Activated CD8-positive, alpha-beta memory T cell treated with anti-CD3 and anti-CD28 coated beads for 48 hours (primary cell): ENCODE measurements around the gene DMD.
"Not testable (repeated sequence)": the region's sequence is repeated elsewhere in the genome, so short reads cannot be mapped to it uniquely, and the experiment has no call there.

Experiments
- DNase-seq, 3 experiments: peaks; one replicate each; pipeline ENCODE4 v3.0.0-alpha.2; 2020; ENCODE audit warnings: low read depth in 2 of 3, low spot score in 2 of 3

DMD gene

GRCh38 chrX:31547416-31547815, 1663.9 kb downstream of the DMD start:
- no peak for DNase-seq

GRCh38 chrX:31546126-31546525, 1665.2 kb downstream of the DMD start:
- no peak for DNase-seq

GRCh38 chrX:31545726-31546125, 1665.6 kb downstream of the DMD start:
- no peak for DNase-seq

GRCh38 chrX:31545191-31545590, 1666.2 kb downstream of the DMD start:
- DNase-seq: no peak

- no peak for DNase-seq
Observed at GRCh38 chrX:31543634-31544033, 1667.7 kb downstream of the DMD start.

GRCh38 chrX:31542566-31542965, 1668.8 kb downstream of the DMD start:
- no peak for DNase-seq

GRCh38 chrX:31540313-31540712, 1671.0 kb downstream of the DMD start:
- no peak for DNase-seq

GRCh38 chrX:31527455-31528126, 1683.8 kb downstream of the DMD start:
- DNase-seq: no peak

GRCh38 chrX:31523884-31524536, 1687.3 kb downstream of the DMD start:
- no peak for DNase-seq

- no peak for DNase-seq
Observed at GRCh38 chrX:31522760-31523159, 1688.6 kb downstream of the DMD start.

- DNase-seq: no peak
Observed at GRCh38 chrX:31521941-31522340, 1689.4 kb downstream of the DMD start.

- no peak for DNase-seq
Observed at GRCh38 chrX:31516527-31516926, 1694.8 kb downstream of the DMD start.

GRCh38 chrX:31508338-31508737, 1703.0 kb downstream of the DMD start:
- no peak for DNase-seq

GRCh38 chrX:31506928-31507327, 1704.4 kb downstream of the DMD start:
- DNase-seq: no peak

- DNase-seq: no peak
Observed at GRCh38 chrX:31506360-31506759, 1705.0 kb downstream of the DMD start.

- no peak for DNase-seq
Observed at GRCh38 chrX:31500921-31501320, 1710.4 kb downstream of the DMD start.

GRCh38 chrX:31499109-31499508, 1712.2 kb downstream of the DMD start:
- DNase-seq: no peak

GRCh38 chrX:31497086-31497485, 1714.3 kb downstream of the DMD start:
- no peak for DNase-seq

GRCh38 chrX:31487951-31488350, 1723.4 kb downstream of the DMD start:
- DNase-seq: no peak

GRCh38 chrX:31483336-31483735, 1728.0 kb downstream of the DMD start:
- DNase-seq: no peak

- DNase-seq: no peak
Observed at GRCh38 chrX:31480696-31481095, 1730.7 kb downstream of the DMD start.

GRCh38 chrX:31471229-31471628, 1740.1 kb downstream of the DMD start:
- DNase-seq: no peak

GRCh38 chrX:31470753-31471152, 1740.6 kb downstream of the DMD start:
- DNase-seq: not testable (repeated sequence)
